ENCODE results near the gene WDR41.

DNA sequence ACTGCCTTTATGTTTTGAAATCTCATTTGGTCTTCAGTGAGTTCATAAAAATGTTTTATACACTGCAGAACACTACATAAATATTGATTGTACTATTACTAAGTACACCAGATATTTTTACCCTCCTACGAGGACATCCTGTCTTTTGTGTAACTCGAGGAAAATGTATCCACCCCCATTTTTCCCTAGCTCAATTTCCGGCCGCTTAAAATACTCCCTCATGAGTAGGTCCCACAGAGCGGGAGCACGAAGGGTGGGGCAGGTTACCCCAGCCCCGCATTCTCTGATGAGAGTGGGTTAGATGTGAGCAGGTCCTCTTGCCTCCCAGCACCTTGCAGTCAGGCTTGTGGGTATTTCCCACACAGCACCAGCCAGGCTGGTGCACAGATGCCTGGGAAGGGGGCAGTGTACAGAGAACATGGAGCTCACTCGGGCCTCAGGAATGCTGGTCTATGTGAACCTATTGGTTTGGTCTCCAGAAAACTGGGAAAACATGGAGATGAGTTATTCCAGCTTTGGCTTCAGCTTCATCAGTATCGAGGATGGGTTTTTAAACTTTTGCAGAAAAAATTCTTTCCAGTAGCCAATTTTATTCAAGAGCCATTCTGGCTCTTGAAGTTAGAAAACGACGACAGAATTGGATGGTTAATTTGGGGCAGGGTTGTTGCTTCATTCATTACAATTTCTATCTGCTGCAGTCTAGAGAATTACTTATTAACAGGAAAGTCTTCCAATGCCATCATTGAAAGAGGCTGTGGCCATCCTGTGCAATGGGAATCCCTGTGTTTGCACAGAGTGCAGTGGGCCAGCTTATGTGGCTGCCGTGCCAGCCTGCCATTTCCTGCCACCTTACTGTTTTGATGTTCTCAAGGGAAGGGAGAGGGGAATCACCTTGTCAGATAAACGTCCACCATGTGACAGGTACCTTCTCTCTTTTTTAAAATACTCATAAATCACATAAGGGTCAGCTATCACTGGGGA, 73.2 kb downstream of the WDR41 start:
- TF ChIP-seq, protein P1, sequence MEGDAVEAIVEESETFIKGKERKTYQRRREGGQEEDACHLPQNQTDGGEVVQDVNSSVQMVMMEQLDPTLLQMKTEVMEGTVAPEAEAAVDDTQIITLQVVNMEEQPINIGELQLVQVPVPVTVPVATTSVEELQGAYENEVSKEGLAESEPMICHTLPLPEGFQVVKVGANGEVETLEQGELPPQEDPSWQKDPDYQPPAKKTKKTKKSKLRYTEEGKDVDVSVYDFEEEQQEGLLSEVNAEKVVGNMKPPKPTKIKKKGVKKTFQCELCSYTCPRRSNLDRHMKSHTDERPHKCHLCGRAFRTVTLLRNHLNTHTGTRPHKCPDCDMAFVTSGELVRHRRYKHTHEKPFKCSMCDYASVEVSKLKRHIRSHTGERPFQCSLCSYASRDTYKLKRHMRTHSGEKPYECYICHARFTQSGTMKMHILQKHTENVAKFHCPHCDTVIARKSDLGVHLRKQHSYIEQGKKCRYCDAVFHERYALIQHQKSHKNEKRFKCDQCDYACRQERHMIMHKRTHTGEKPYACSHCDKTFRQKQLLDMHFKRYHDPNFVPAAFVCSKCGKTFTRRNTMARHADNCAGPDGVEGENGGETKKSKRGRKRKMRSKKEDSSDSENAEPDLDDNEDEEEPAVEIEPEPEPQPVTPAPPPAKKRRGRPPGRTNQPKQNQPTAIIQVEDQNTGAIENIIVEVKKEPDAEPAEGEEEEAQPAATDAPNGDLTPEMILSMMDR (IDR thresholded peaks at IDR 0.05), result no peak
- TF ChIP-seq POLR2A (IDR thresholded peaks at IDR 0.05), result no peak

All from esophagus squamous epithelium (tissue), 4 donors.